Measurements from ENCODE around the gene ABCD2.
"Not testable (repeated sequence)": the region's sequence is repeated elsewhere in the genome, so short reads cannot be mapped to it uniquely, and the experiment has no call there.

Gene ABCD2

GRCh38 chr12:39611818-39612217 lies 7.8 kb downstream of the ABCD2 start:
- no peak for DNase-seq (ENCODE audit: low read depth)

- no peak for DNase-seq (ENCODE audit: low read depth)
Observed at GRCh38 chr12:39610436-39611025, 9.1 kb downstream of the ABCD2 start.

- no peak for DNase-seq (ENCODE audit: low read depth)
Observed at GRCh38 chr12:39606712-39607423, 12.7 kb downstream of the ABCD2 start.

- DNase-seq (ENCODE audit: low read depth): no peak
Observed at GRCh38 chr12:39605996-39606395, 13.6 kb downstream of the ABCD2 start.

- DNase-seq (ENCODE audit: low read depth): no peak
Observed at GRCh38 chr12:39605501-39605900, 14.1 kb downstream of the ABCD2 start.

- no peak for DNase-seq (ENCODE audit: low read depth)
Observed at GRCh38 chr12:39603065-39603464, 16.5 kb downstream of the ABCD2 start.

GRCh38 chr12:39601951-39602350 lies 17.7 kb downstream of the ABCD2 start:
- DNase-seq (ENCODE audit: low read depth): not testable (repeated sequence)

- DNase-seq (ENCODE audit: low read depth): no peak
Observed at GRCh38 chr12:39595928-39596327, 23.7 kb downstream of the ABCD2 start.

GRCh38 chr12:39592295-39592694 lies 27.3 kb downstream of the ABCD2 start:
- DNase-seq (ENCODE audit: low read depth): no peak

- DNase-seq (ENCODE audit: low read depth): no peak
Observed at GRCh38 chr12:39588348-39588747, 31.3 kb downstream of the ABCD2 start.

GRCh38 chr12:39587225-39587624 lies 32.4 kb downstream of the ABCD2 start:
- no peak for DNase-seq (ENCODE audit: low read depth)

- DNase-seq (ENCODE audit: low read depth): no peak
Observed at GRCh38 chr12:39586816-39587215, 32.8 kb downstream of the ABCD2 start.

- DNase-seq (ENCODE audit: low read depth): no peak
Observed at GRCh38 chr12:39581592-39581991, 38.0 kb downstream of the ABCD2 start.

- no peak for DNase-seq (ENCODE audit: low read depth)
Observed at GRCh38 chr12:39575498-39575875, 44.1 kb downstream of the ABCD2 start.

- DNase-seq (ENCODE audit: low read depth): no peak
Observed at GRCh38 chr12:39574785-39575497, 44.7 kb downstream of the ABCD2 start.

GRCh38 chr12:39574378-39574777 lies 45.2 kb downstream of the ABCD2 start:
- DNase-seq (ENCODE audit: low read depth): no peak

- DNase-seq (ENCODE audit: low read depth): no peak
Observed at GRCh38 chr12:39573971-39574370, 45.6 kb downstream of the ABCD2 start.

GRCh38 chr12:39572551-39572950 lies 47.1 kb downstream of the ABCD2 start:
- no peak for DNase-seq (ENCODE audit: low read depth)

- no peak for DNase-seq (ENCODE audit: low read depth)
Observed at GRCh38 chr12:39571351-39571750, 48.3 kb downstream of the ABCD2 start.

GRCh38 chr12:39553476-39553875 lies 66.1 kb downstream of the ABCD2 start:
- no peak for DNase-seq (ENCODE audit: low read depth)

- DNase-seq (ENCODE audit: low read depth): not testable (repeated sequence)
Observed at GRCh38 chr12:39544211-39544610, 75.4 kb downstream of the ABCD2 start.

GRCh38 chr12:39541471-39541870 lies 78.1 kb downstream of the ABCD2 start:
- no peak for DNase-seq (ENCODE audit: low read depth)

- no peak for DNase-seq (ENCODE audit: low read depth)
Observed at GRCh38 chr12:39538679-39539104, 80.9 kb downstream of the ABCD2 start.
